Ammon's horn (tissue), 1 donor: ENCODE data around the gene SLC6A20.
"Not testable (repeated sequence)": the region's sequence is repeated elsewhere in the genome, so short reads cannot be mapped to it uniquely, and the experiment has no call there.

Source experiments
- DNase-seq: peaks from one replicate; pipeline ENCODE4 v3.0.0-alpha.2; 2016; ENCODE audit warnings: low spot score

Gene SLC6A20

DNA sequence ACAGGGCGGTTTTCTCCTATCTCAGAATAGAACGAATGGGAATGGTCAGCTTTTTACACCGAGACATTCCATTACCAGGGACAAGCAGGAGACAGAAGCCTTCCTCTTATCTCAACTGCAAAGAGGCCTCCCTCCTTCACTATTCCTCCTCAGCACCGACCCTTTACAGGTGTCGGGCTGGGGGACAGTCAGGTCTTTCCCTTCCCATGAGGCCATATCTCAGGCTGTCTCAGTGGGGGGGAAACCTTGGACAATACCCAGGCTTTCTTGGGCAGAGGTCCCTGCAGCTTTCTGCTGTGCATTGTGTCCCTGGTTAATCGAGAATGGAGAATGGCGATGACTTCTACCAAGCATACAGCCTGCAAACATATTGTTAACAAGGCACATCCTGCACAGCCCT lies 39.2 kb downstream of the SLC6A20 start:
- not testable (repeated sequence) for DNase-seq

DNA sequence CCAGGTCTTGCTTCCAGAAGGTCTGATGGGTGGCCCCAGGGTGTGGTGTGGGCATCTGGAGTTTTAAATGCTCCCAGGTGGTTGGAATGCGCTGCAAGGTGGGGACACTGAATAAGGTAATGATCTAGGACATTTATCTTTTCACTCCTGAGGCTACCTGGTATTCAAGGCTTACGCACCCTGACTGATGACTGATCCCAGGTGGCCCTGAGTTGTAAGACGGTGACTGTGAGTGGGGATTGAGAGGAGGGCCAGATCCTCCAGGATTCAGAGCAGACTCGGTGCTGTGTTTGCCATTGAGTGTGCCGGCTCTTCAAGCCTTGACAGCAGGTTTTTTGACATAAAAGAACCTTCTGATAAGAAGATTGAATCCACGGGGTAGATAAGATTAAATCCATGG lies 40.3 kb downstream of the SLC6A20 start:
- no peak for DNase-seq

DNA sequence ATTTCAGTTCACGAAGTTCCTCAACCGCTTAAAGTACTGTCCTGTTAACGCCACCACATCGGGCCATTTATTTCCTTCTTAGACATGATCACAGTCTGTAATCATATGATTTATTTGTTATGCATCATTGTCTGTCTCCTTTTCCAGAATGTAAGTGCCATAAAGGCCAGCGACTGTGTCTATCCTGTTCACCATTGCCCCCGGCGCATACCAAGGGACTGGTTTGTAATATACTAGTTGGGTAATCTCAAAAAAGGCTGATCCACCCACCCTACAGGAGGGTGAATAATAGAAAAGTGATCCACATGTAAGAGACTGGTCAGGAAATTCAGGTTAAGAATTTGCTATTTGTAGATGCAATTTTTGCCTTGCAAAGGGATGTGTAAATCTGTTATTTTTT lies 41.9 kb downstream of the SLC6A20 start:
- no peak for DNase-seq

DNA sequence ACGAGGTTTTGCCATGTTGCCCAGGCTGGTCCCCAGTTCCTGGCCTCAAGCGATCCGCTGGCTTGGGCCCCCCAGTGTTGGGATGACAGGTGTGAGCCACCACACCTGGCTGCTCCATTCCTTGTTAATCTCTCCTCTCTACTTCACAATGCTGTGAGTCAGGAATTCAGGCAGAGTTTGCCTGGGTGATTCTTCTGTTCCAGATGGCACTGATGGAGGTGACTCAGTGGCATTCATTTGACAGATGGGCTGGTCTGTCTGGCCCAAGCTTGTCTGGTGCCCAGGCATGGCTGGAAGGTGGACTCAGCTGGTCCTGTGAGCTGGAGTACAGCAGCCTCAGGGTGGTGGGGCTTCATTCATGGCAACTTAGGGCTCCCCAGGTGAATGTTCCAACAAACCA lies 43.2 kb downstream of the SLC6A20 start:
- DNase-seq, result no peak

DNA sequence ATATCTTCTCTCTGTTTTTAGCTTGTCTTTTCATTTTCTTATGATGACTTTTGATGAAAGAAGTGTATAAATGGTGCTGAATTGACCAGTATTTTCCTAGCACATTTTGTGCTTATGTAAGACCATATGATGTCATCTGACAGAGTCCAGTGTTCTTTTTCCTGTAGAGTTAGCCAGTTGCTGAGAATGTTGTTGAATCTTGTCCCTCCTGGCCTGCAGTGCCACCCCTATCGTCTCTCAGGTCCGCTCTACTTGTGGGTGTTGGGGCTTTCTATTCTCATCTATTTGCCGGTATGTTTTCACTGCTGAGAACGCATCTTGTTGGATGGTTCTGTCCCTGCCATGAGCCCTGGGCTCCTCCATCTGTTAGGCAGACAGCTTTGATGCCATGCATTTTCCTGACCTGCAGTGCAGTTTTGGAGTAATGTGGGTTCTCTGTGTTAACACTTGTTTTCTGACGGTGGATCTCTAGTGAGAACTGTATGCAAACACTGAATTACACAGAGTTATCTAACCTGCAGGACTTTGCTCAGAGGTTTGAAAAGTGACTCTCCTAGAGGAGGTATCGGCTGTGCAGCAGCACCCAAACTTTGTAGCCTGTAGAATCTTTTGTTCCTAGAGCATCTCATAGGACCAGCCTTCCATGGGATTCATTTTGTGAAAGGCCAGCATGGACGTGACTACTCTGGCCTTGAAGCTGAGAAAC lies 44.6 kb downstream of the SLC6A20 start:
- DNase-seq, result no peak

DNA sequence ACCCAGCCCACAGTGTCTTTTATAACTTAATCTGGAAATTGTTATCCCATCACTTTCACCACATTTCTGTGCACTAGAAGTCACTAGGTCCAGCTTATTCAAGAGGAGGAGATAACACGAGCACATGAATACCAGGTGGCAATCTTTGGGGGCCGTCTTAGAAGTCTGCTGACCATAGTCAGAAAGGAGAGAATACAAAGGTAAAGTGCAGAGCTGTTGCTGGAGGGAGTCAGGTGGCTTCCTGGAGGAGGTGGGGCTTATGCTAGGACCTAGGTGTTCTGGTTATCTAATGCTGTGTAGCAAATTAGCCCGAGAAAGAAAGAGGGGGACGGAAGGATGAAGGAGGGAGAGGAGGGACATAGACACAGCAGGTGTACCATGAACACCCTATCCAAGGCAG lies 46.5 kb downstream of the SLC6A20 start:
- DNase-seq, result no peak

DNA sequence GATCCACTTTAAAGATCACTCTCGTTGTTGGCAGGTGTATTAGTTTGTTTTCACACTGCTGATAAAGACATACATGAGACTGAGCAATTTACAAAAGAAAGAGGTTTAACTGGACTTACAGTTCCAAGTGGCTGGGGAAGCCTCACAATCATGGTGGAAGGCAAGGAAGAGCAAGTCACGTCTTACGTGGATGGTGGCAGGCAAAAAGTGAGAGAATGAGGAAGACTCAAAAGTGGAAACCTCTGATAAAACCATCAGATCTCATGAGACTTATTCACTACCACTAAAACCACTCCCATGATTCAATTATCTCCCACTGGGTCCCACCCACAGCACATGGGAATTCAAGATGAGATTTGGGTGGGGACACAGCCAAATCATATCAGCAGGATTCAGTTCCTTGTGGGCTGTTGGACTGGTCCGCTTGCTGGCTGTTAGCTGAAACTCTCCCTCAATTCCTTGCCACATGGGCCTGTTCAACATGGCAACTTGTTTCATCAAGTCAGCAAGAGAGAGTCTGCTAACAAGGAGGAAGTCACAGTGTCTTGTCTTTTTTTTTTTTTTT lies 47.2 kb downstream of the SLC6A20 start:
- DNase-seq, result not testable (repeated sequence)

DNA sequence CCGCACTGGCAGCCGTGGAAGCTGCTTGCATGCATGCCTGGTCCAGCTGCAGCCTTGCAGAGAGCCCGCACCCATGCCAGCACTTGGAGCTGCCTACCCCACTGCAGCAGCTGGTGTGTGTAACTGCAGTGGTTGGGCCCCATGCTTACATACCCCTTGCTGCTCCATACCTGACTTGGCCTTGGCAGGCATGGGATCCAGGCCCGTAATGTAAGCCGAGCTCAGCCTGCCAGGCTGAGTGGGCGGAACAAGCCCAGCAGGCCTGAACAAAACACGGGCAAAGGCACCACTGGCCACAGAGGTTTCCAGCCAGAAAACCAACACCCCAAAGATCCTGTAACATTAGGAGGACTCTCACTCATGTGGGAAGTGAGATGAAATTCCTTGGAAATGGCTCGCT lies 48.3 kb downstream of the SLC6A20 start:
- DNase-seq, result no peak

DNA sequence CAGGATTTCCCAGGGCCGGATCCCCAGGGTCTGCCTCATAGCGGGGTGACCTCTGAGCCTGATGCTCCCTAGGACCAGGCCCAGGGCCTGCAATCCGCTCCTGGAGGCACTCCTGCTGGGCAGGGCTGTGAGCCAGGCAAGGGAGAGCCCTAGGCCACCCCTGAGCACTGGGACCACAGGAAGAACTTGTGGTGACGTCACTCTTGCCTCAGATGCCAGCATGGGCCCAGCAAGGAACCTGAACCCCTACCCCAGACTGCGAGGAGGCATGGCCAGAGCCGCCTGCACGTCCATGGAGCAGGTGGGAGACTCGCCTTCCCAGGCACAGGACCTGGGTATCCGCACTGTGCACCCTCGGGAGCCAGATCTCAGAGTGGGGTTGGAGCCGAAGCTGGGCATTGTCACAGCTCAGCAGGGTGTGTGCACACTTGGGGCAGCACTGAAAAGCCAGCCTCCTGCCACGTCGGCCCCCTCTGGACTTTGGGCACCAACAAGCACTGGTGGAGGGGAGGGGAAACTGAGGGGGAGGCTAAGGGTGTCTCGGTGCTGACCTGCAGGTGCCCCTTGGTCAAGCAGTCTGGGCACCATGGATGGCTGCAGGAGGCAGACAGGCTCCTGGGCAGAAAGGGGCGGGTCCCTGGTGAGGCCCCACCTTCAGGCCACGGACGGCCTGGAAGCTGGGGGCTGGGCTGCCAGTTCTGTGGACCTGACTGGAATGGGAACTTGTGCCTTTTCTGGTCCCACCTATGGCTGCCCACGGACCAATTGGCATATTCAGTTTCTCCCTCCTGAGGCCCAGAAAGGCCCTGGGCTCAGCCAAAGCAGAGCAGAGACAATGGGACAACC lies 49.3 kb downstream of the SLC6A20 start:
- DNase-seq, result no peak

DNA sequence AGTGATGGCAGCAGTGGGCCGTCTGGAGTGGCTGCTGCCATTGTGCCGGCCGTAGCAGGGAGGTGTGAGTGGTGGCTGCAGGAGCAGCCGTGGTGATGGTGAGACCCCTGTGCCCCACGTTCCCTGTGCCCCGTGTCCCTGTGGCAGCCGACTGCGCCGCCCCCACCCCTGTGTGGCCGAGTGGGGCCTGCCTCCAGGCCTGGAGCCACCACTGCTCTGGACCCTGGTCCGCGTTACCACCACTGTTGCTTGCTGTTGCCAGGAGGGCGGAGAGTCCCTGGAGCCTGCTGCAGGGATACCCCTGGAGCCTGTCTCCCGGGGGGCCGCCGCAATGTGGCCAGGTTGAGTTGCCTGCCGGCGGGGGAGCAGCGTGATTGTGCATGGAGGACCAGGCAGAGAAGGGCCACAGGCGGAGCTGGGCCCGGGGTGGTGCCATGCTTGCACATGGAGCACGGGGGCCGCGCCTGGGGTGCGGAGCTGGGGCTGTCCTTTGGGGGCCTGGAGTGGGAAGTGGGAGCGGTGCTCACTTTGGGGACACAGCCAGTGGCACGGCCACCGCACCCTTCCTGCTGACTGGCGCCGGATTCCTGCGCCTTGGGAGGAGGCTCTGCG lies 50.1 kb downstream of the SLC6A20 start:
- DNase-seq, result no peak

DNA sequence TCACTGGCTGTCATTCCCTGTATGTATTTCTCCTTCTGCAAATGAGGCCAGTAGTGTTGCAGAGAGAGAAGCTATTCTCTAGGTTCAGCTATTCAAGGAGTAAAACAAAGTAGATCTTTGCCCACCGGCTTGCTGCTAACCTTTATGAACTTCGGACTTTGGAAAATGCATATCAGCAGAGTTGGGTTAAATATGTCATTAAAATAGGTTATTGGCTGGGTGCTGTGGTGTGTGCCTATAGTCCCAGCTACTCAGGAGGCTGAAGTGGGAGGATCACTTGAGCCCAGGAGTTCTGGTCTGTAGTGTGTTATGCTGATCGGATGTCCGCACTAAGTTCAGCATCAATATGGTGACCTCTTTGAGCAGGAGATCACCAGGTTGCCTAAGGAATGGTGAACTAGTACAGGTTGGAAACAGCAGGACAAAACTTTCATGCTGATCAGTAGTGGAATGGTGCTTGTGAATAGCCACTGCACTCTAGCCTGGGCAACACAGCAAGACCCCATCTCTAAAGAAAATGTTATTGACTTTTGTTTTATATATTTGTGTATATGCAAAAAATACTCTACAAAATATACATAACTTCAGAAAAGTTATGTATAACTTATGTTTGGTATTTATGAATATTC lies 53.8 kb downstream of the SLC6A20 start:
- no peak for DNase-seq

DNA sequence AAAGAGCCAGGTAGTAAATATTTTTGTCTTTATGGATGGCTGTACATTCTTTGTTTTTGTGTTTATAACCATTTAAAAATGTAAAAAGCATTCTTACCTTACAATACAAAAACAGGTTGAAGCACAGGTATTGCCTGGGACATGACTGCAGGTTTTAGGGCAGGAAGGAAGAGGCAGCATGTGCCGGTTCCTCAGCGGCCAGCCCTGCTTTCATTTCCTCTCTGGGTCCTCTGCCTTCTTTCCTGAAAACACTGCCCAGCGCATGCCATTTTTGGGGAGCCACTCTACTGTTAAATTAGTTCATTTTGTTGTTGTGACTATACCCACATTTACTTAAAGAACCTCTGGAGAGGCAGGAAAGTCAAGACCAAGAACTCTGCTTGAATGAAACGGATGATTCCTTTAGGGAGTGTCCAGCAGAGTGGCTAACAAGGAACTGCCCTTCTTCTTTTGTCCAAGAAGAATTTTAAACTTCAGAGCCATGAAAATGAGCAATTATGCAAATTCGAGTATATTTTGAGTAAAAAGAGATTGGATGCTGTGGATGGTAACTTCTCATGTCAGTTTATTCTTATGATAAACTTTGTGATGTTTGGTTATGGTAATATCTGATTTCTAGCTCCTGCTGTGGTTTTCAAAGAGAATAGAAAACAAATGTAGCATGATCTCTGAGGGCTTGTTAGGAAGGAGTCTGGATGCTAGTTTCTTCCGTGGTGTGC lies 54.4 kb downstream of the SLC6A20 start:
- peak; percentile 23 for DNase-seq

DNA sequence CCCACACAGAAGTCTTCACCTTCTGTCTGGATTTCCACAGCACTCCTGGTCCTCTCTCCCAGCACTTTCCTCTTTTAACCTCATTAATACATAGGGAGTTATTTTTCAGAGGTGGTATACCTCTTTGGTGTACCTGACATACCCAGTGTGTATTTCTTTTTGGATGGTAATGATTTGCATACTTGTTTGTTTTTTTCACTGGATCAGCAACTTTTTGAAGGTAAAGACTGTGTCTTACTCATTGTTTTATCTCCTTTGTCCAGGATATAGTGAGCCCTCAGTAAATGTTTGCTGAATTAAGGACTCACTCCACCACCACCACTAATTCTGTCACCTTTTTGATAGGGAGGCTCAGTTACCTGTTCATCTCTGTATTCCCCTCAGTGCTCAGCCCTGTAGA lies 55.1 kb downstream of the SLC6A20 start:
- no peak for DNase-seq

DNA sequence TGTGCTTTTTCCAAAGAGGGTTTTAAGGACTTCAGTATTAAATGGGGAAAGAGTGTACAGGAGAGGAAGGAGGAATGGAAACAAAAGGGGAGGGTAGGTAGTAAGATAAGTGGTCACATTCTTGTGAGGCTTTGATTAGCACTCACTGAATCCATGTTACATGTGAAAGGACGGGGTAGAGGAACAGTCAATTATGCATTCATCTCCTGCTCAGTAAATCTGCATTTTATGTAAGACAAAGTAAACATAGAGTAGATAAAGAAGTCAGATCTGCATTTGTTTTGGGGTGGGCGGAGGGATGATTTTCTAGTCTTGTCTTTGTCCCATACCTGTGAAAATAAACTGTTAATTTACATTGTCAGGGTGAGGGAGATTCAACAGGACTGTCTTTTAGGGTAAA lies 56.3 kb downstream of the SLC6A20 start:
- no peak for DNase-seq

DNA sequence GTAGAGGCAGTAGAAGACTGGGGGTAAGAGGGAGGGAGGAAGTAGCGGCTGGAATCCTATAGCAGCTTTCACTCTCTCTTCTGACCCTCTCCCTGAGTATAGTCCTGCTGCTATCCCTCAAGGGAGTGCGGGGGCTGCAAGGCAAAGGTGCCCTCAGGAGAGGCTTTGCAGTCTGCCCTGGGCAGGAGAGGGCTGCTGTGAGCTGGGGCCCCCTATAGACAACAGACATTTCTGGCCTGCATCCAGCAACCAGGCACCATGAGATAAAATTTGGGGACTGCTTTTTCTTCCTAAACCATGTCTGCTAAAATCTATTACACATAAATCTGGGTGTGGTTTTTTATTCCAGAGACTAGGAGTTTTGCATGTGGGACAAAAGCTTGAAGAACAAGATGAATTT lies 59.1 kb downstream of the SLC6A20 start:
- no peak for DNase-seq

DNA sequence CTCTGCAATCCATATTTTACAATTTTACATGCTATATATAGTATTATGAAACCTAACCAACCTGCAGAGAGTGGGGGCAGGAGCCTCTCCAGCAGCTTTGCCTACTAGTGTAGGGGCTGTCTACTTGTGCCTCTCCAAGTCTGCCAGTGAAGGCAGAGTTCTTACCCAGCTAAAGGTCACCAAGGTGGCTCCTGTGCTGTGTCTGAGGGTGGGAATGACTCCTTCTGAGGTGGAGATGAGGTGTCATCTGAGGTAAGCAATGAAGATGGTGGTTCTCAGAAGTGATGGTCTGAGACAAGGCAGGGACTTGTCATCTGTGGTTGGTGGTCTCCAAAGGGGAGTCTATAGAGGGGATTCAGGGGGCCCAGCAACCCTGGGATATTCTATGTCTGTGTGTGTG lies 59.6 kb downstream of the SLC6A20 start:
- DNase-seq, result no peak

DNA sequence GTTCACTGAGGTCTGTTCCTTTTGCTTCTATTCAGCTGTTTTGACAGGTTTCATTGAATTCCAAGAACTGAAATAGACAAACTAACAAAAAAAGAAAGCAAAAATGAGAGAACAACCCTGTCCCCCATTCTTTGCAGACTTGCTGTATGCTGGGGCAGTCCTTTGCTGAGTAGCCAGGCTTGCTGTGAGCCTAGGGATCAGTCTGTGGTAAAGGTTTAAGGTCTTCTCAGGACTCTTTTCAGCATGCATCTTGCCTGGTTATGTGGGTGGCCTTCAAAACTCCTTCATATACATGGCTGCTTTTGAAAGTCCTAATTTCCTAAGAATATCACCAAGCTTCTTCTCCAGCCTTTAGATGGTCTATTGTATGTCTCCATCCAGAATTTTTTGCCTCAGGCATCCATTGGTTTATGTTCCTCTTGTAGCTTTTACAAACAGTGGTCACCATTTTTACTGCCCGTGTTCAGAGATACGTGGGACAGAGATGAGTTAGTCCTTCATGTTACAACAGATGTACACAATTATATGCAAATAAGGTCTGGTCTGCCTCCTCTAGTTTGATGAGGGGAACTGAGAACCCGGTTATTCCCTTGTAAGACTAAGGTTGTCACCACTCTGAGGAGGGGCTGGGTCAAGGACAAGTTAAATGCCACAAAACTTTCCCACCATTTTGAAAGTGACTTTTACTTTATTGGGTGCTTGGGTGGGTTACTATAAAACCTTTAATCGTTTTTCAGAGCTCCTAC lies 65.8 kb downstream of the SLC6A20 start:
- DNase-seq, result no peak

DNA sequence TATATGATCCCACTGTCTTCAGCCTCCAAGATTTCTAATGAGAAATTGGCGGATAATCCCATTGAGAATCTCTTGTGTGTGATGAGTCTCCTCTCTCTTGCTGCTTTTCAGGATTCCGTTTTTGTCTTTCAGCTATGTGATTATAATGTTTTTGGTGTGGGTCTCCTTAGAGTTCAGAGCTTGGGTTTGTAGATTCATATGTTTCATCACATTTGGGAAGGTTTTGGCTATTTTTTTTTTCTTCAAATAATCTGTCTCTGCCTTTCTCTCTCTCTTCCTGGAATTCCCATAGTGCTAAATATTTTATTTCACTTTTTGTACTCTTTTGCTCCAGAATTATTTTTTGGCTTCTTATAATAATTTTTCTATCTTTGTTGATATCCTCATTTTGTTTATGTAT lies 66.7 kb downstream of the SLC6A20 start:
- DNase-seq, result no peak

DNA sequence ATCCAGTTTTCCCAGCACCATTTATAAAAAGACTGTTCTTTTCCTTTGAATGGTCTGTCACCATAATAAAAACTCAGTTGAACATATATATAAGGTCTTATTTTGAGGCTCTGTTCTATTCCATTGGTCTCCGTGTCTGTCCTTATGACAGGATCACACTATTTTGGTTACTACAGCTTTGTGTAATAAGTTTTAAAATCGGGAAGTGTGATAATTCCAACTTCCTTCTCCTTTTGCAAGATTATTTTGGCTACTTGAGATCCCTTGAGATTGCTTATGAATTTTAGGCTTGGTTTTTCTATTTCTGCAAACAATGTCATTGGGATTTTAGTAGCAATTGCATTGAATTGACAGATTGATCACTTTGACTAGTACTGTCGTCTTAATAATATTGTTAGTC lies 71.4 kb downstream of the SLC6A20 start:
- no peak for DNase-seq

DNA sequence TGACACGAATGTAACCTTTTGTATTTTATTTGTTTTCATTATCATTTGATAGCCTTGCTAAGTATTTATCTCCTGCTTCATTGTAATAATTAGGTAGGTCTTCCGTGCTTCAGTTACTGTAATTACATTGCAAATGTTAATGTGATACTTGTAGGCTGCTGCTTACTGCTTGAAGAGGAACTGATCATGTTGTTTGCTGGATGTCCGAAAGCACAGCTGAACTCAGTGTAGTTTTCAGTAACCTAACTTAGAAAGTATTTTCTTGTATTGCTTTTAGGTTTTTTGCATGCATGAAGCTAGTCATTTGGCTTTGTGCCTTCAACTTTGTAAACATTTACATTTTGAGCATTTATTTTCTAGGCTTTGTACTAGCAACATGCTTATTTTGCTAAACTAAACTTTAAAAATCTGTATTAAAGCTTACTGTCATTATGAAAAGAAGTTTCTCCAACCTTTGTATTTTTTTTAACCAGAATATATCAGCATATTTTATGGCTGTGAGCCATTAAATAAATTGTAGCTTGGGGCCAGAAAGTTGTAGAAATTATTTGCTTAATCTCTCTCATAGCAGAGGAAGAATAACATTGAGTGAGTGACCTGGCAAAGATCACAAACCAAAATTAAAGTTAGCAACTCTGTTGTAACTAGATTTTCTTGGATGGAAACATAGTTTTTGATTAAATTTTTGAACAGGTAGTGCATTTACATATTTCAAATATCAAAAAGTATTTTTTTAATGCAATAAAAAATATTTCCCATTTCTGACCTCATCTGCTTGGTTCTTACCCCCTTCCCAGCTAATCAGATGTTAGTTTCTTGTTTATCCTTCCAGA lies 76.5 kb downstream of the SLC6A20 start:
- no peak for DNase-seq
